ENCODE measurements around the gene NEO1.
"Not testable (repeated sequence)": the region's sequence is repeated elsewhere in the genome, so short reads cannot be mapped to it uniquely, and the experiment has no call there.

The NEO1 gene

GRCh38 chr15:73150831-73151230 is 98.6 kb downstream of the NEO1 start:
- DNase-seq, result no peak

GRCh38 chr15:73153024-73153423 is 100.8 kb downstream of the NEO1 start:
- no peak for DNase-seq

- no peak for DNase-seq
Observed at GRCh38 chr15:73153447-73153846, 101.2 kb downstream of the NEO1 start.

- no peak for DNase-seq
Observed at GRCh38 chr15:73156431-73157191, 104.3 kb downstream of the NEO1 start.

GRCh38 chr15:73161546-73161945 is 109.3 kb downstream of the NEO1 start:
- no peak for DNase-seq

- DNase-seq, result no peak
Observed at GRCh38 chr15:73165435-73165834, 113.2 kb downstream of the NEO1 start.

- no peak for DNase-seq
Observed at GRCh38 chr15:73165844-73166243, 113.6 kb downstream of the NEO1 start.

- DNase-seq, result not testable (repeated sequence)
Observed at GRCh38 chr15:73166711-73167110, 114.4 kb downstream of the NEO1 start.

GRCh38 chr15:73168487-73168886 is 116.2 kb downstream of the NEO1 start:
- no peak for DNase-seq

- no peak for DNase-seq
Observed at GRCh38 chr15:73171711-73172110, 119.4 kb downstream of the NEO1 start.

- no peak for DNase-seq
Observed at GRCh38 chr15:73172508-73172907, 120.2 kb downstream of the NEO1 start.

- DNase-seq, result no peak
Observed at GRCh38 chr15:73174171-73174570, 121.9 kb downstream of the NEO1 start.

GRCh38 chr15:73175382-73175781 is 123.1 kb downstream of the NEO1 start:
- no peak for DNase-seq

GRCh38 chr15:73176598-73176997 is 124.3 kb downstream of the NEO1 start:
- DNase-seq, result no peak

GRCh38 chr15:73183071-73183470 is 130.8 kb downstream of the NEO1 start:
- DNase-seq, result no peak

- no peak for DNase-seq
Observed at GRCh38 chr15:73190189-73190601, 137.9 kb downstream of the NEO1 start.

- DNase-seq, result no peak
Observed at GRCh38 chr15:73195166-73195565, 142.9 kb downstream of the NEO1 start.

GRCh38 chr15:73196113-73196512 is 143.8 kb downstream of the NEO1 start:
- DNase-seq, result no peak

- DNase-seq, result no peak
Observed at GRCh38 chr15:73200339-73200738, 148.1 kb downstream of the NEO1 start.

- no peak for DNase-seq
Observed at GRCh38 chr15:73210630-73211029, 158.4 kb downstream of the NEO1 start.

- no peak for DNase-seq
Observed at GRCh38 chr15:73212424-73212823, 160.2 kb downstream of the NEO1 start.

GRCh38 chr15:73221450-73221849 is 169.2 kb downstream of the NEO1 start:
- not testable (repeated sequence) for DNase-seq

- DNase-seq, result peak; percentile 36
Observed at GRCh38 chr15:73225358-73226015, 173.2 kb downstream of the NEO1 start.

- no peak for DNase-seq
Observed at GRCh38 chr15:73226093-73226814, 174.0 kb downstream of the NEO1 start.

Data from CD4-positive, alpha-beta T cell treated with Interleukin-21 for 1 hour (primary cell).